ENCODE measurements around the gene MT1A.

DNA sequence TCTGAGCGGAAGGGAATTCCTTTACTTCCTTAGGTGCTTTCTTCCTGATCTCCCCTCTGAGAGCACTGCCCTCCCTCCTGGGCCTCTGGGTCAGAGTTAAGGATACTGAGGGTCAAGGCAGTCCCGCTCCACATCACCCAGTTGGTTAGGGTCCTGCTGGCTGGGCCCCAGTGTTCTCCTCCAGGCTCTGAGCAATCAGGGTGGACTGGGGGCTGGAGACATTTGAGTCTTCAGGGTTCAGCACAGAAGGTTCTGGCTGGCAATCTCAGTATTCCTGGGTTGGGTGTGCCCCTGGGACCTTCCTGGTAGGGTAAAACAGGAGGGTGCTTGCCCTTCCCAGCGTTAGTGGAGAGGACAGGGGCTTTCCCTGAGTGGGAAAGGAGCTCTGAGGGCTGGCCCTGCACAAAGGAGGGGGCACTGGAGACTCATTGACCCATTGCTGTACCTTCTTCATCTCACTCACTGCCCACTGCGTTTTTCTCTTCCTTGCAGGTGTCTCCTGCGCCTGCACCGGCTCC lies 5.6 kb upstream of the MT1A start:
- TF ChIP-seq, protein P1, sequence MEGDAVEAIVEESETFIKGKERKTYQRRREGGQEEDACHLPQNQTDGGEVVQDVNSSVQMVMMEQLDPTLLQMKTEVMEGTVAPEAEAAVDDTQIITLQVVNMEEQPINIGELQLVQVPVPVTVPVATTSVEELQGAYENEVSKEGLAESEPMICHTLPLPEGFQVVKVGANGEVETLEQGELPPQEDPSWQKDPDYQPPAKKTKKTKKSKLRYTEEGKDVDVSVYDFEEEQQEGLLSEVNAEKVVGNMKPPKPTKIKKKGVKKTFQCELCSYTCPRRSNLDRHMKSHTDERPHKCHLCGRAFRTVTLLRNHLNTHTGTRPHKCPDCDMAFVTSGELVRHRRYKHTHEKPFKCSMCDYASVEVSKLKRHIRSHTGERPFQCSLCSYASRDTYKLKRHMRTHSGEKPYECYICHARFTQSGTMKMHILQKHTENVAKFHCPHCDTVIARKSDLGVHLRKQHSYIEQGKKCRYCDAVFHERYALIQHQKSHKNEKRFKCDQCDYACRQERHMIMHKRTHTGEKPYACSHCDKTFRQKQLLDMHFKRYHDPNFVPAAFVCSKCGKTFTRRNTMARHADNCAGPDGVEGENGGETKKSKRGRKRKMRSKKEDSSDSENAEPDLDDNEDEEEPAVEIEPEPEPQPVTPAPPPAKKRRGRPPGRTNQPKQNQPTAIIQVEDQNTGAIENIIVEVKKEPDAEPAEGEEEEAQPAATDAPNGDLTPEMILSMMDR (IDR thresholded peaks at IDR 0.05; ENCODE audit: extremely low read depth in 1 of 2, insufficient read depth in 1 of 2, low read depth in 1 of 2, low read length in 2 of 2) = no peak
- TF ChIP-seq POLR2A (IDR thresholded peaks at IDR 0.05; ENCODE audit: low read depth, low read length) (no peak), POLR2AphosphoS5 (IDR thresholded peaks at IDR 0.05; ENCODE audit: insufficient read depth, low read depth, low read length) (no peak), EZH2 (IDR thresholded peaks at IDR 0.05; ENCODE audit: borderline replicate concordance, low read depth, low read length, severe bottlenecking) (no peak), FOS (IDR thresholded peaks at IDR 0.05; ENCODE audit: borderline replicate concordance, insufficient read depth, low read length) (no peak)
